Neural crest cell (in vitro differentiated cells): ENCODE measurements around the gene RASAL3. TPM values are rescaled to one million over a fixed set of nuclear protein-coding genes. Genes with fewer than 3 reads are reported as not detected.

Experiments used
- DNase-seq: peaks from one replicate; pipeline ENCODE4 v3.0.0; 2021; ENCODE audit warnings: low read depth, mixed read lengths, low spot score
- H3K27ac Mint-ChIP-seq: one replicate; pipeline ENCODE4 v1.8.0; 2021; ENCODE audit warnings: mild to moderate bottlenecking, mixed read lengths; ENCODE audit not compliant: unreplicated experiment
- H3K27me3 Mint-ChIP-seq: 2 replicates; pipeline ENCODE4 v1.8.0; 2021; ENCODE audit warnings: low read depth, mild to moderate bottlenecking, mixed read lengths
- H3K36me3 Mint-ChIP-seq: 2 replicates; pipeline ENCODE4 v1.8.0; 2021; ENCODE audit warnings: low read depth, mild to moderate bottlenecking, mixed read lengths
- H3K4me1 Mint-ChIP-seq: 2 replicates; pipeline ENCODE4 v1.8.0; 2021; ENCODE audit warnings: mixed read lengths
- H3K4me3 Mint-ChIP-seq: one replicate; pipeline ENCODE4 v1.8.0; 2021; ENCODE audit warnings: mild to moderate bottlenecking, mixed read lengths
- H3K9me3 Mint-ChIP-seq: 2 replicates; pipeline ENCODE4 v1.8.0; 2021; ENCODE audit warnings: mixed read lengths
- CTCF ChIP-seq: fragments of 200-600 bp; sonication (generic); conservative IDR thresholded peaks from 2 replicates; pipeline ENCODE4 v1.5.0; 2021; ENCODE audit warnings: antibody characterized with exemption, mild to moderate bottlenecking
- microRNA-seq: library from miRNA; unstranded; fragments of <30 nt; microRNA quantifications from one replicate; pipeline ENCODE4, GENCODE V29; 2020
- total RNA-seq: library from RNA; stranded (reverse); gene quantifications from 2 replicates; pipeline ENCODE4 v1.2.1, GENCODE V29; 2021

RASAL3 gene
- total RNA-seq, 1 donor from 2014 or later = not detected

DNA sequence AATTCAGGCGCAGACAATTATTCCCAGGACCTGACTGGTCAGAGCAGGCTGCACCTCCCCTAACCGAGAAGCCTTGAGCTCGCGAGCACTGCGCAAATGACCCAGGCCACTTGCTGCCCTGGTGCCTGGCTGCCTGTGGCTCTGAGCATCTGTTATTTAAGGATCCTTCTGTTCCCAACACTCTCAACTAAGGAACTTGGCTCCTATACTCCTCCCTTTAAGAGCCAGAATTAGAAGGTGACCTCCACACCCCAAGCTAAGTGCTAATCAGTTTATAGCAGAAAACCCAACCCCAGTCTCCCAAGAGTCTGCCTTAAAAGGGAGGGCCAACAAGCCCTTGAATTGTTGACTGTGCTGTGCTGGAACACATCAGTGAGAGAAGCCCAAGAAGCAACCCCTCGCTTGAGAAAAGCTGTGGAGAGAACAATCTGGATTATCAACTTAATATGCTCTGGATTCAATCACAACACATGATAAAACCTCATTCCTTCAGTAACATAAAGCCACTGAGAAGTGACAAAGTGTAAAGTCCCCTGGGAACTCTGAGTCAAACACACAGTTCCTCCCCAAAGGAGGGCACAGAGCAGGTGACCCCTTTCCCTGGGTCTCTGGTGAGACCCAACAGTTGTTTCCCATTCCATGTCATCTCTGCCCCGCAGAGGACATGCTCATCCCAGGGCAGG, 60.1 kb downstream of the RASAL3 start:
- DNase-seq = no peak
- Mint-ChIP-seq H3K4me3 (no peak overlapping the region), H3K36me3 (no peaks in the 10 kb centered on the region)

DNA sequence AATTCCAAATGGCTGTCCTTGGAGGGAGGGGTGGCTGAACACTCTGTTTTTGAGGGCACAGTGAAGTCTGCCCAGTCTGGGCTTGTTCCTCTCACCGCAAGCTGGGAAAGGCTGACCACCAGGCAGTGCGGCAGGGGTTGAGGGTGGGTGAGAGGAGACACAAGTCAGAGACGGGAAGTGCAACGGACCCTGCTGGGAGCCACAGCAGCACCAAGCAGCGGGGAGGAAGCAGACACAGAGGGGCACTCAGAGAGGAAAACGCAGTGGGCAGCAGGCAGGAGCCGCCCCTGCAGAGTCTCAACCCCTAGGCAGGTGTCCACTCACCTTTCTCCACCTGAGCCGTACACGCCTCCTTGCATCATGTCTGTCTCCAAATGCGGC, 61.2 kb downstream of the RASAL3 start:
- H3K4me1 Mint-ChIP-seq = peaks cover 8% of the 10 kb centered on the region
- H3K27ac Mint-ChIP-seq = no peak overlapping the region
- H3K36me3 Mint-ChIP-seq = no peaks in the 10 kb centered on the region
- no peak overlapping the region for H3K4me3 Mint-ChIP-seq
- DNase-seq = no peak
- H3K27me3 Mint-ChIP-seq = no peaks in the 10 kb centered on the region
- no peaks in the 10 kb centered on the region for H3K9me3 Mint-ChIP-seq
- TF ChIP-seq CTCF = no peak

More for the DNA sequence above, 60.1 kb downstream of the RASAL3 start:
- Mint-ChIP-seq H3K27me3 (no peaks in the 10 kb centered on the region), H3K27ac (peak overlapping the region; percentile 23), H3K9me3 (no peaks in the 10 kb centered on the region), H3K4me1 (peaks cover 8% of the 10 kb centered on the region)
- TF ChIP-seq CTCF = no peak

DNA sequence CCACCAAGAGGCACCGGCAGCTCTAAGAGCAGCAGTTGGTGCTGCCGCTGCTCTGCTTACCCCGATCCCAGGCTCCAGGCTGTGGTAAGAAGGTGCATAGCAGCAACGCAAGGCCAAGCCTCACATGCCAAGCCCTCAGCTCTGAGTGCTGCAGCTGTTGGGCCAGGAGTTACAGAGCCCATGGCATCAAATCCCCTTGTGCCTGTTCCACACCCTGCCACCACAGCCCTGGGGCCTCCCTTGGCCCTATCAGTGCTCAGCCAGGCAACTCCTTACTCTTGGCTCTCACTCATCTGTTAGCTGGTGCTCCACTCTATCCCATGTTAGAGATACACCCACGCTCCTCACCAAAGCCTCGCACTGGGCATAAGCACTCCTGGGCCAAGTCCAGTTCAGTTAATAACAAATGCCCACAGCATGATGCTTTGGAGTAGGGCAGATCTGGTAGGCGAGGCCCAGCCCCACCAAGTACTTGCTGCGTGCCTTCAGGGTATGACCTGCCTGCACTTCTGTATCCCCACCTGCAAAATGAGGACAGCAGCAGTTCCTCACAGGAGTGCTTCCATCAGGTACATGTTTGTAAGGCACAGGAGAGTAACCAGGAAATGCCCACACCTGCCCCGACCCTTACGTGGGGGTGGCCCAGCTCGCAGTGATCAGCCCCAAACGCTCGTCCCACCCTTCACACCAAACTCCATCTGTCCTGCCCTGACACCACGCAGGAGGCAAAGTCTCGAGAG, 61.8 kb downstream of the RASAL3 start:
- peaks cover 8% of the 10 kb centered on the region for H3K4me1 Mint-ChIP-seq
- no peak overlapping the region for H3K27ac Mint-ChIP-seq
- no peaks in the 10 kb centered on the region for H3K36me3 Mint-ChIP-seq
- no peaks in the 10 kb centered on the region for H3K9me3 Mint-ChIP-seq
- H3K27me3 Mint-ChIP-seq = no peaks in the 10 kb centered on the region
- H3K4me3 Mint-ChIP-seq = no peak overlapping the region
- TF ChIP-seq CTCF = no peak
- no peak for DNase-seq

Small RNAs within 50 kb of the gene (microRNA-seq; reads per million reads assigned to microRNA genes)
- not detected for gene MIR1470

Other genes starting within 250 kb of the RASAL3 start
- gene EPHX3, start 232.1 kb downstream of the RASAL3 start, total RNA-seq = 1.0 and 1.1 TPM in 2 replicates
- 152 and 158 TPM in 2 replicates for gene BRD4, start 132.0 kb downstream of the RASAL3 start, total RNA-seq
- gene AKAP8, start 84.8 kb downstream of the RASAL3 start, total RNA-seq = 41.3 and 43.1 TPM in 2 replicates
- 154 and 163 TPM in 2 replicates for gene AKAP8L, start 45.6 kb downstream of the RASAL3 start, total RNA-seq
- gene WIZ, start 14.6 kb downstream of the RASAL3 start, total RNA-seq = 77.1 and 80.2 TPM in 2 replicates
- not detected in 2 replicates for gene PGLYRP2, start 15.0 kb upstream of the RASAL3 start, total RNA-seq
- not detected in 2 replicates for gene CYP4F22, start 44.0 kb upstream of the RASAL3 start, total RNA-seq
- gene CYP4F8, start 150.7 kb upstream of the RASAL3 start, total RNA-seq = not detected in 2 replicates
- not detected in 2 replicates for gene CYP4F3, start 176.4 kb upstream of the RASAL3 start, total RNA-seq
- gene CYP4F12, start 208.5 kb upstream of the RASAL3 start, total RNA-seq = not detected in 2 replicates